GM12878 (cell line): ENCODE measurements around the gene NFE2L3. TPM values are rescaled to one million over a fixed set of nuclear protein-coding genes. Genes with fewer than 3 reads are reported as not detected.

Experiments
- BCL11A ChIP-seq: IDR thresholded peaks from 2 replicates; pipeline ENCODE4 v1.6.1; 2011; ENCODE audit warnings: low read depth, low read length
- BHLHE40 ChIP-seq, 2 experiments: fragments of 450-650 bp in 1 of 2; IDR thresholded peaks; 2 replicates each; pipeline ENCODE4 v1.6.1; 2011 to 2017; ENCODE audit warnings: low read depth in 2 of 2, borderline replicate concordance in 1 of 2, improper control_type of control experiment in 1 of 2, low read length in 1 of 2, mild to moderate bottlenecking in 1 of 2
- CBX3 ChIP-seq: fragments of 200-600 bp; sonication (generic); IDR thresholded peaks from 2 replicates; pipeline ENCODE4 v1.6.1; 2016; ENCODE audit warnings: low read depth, borderline replicate concordance
- CREB1 ChIP-seq: IDR thresholded peaks from 2 replicates; pipeline ENCODE4 v1.6.1; 2012; ENCODE audit warnings: low read depth, mild to moderate bottlenecking, inconsistent platforms
- CREM ChIP-seq: IDR thresholded peaks from 2 replicates; pipeline ENCODE4 v1.6.1; 2014; ENCODE audit warnings: antibody characterized with exemption, low read depth
- EED ChIP-seq: sonication (generic); IDR thresholded peaks from 2 replicates; pipeline ENCODE4 v1.6.1; 2016; ENCODE audit warnings: antibody characterized with exemption, low read depth
- FOS ChIP-seq: IDR thresholded peaks from 3 replicates; pipeline ENCODE4 v1.6.1; 2011; ENCODE audit warnings: borderline replicate concordance; ENCODE audit not compliant: insufficient read length; ENCODE audit errors: extremely low read depth
- GABPA ChIP-seq: IDR thresholded peaks from 2 replicates; pipeline ENCODE4 v1.6.1; 2014; ENCODE audit warnings: antibody characterized with exemption, low read depth, mild to moderate bottlenecking, inconsistent platforms
- HDAC6 ChIP-seq: fragments of 200-600 bp; sonication (generic); IDR thresholded peaks from one replicate; pipeline ENCODE4 v1.8.0; 2017; ENCODE audit warnings: antibody characterized with exemption; ENCODE audit not compliant: unreplicated experiment
- HDGF ChIP-seq: fragments of 450-650 bp; IDR thresholded peaks from 2 replicates; pipeline ENCODE4 v1.6.1; 2016; ENCODE audit warnings: antibody characterized with exemption
- HSF1 ChIP-seq: fragments of 150-350 bp; IDR thresholded peaks from 2 replicates; pipeline ENCODE4 v1.6.1; 2014; ENCODE audit warnings: mild to moderate bottlenecking, low read depth, low read length
- IRF4 ChIP-seq: IDR thresholded peaks from 2 replicates; pipeline ENCODE4 v1.6.1; 2011; ENCODE audit warnings: low read depth, low read length
- NFYA ChIP-seq: IDR thresholded peaks from 2 replicates; pipeline ENCODE4 v1.6.1; 2011; ENCODE audit warnings: low read depth, mild to moderate bottlenecking, low read length, improper control_type of control experiment, borderline replicate concordance
- NKRF ChIP-seq: fragments of 450-650 bp; conservative IDR thresholded peaks from 2 replicates; pipeline ENCODE4 v1.6.1; 2017; ENCODE audit warnings: mild to moderate bottlenecking, moderate library complexity
- RAD51 ChIP-seq: fragments of 450-650 bp; IDR thresholded peaks from 2 replicates; pipeline ENCODE4 v1.6.1; 2016; ENCODE audit warnings: moderate library complexity, mild to moderate bottlenecking, inconsistent platforms
- RBBP5 ChIP-seq: fragments of 200-600 bp; sonication (generic); conservative IDR thresholded peaks from 2 replicates; pipeline ENCODE4 v1.6.1; 2016
- SMC3 ChIP-seq: IDR thresholded peaks from 2 replicates; pipeline ENCODE4 v1.6.1; 2011; ENCODE audit warnings: low read length, improper control_type of control experiment, borderline replicate concordance
- SP1 ChIP-seq: IDR thresholded peaks from one replicate; pipeline ENCODE4 v1.6.1; 2011; ENCODE audit warnings: low read depth, low read length
- SRF ChIP-seq, 2 experiments: IDR thresholded peaks; 2 replicates each; pipeline ENCODE4 v1.6.1; 2011; ENCODE audit warnings: low read depth in 2 of 2, low read length in 2 of 2, mild to moderate bottlenecking in 1 of 2, moderate library complexity in 1 of 2
- polyA plus RNA-seq, 11 experiments: library from polyadenylated mRNA; depleted of rRNA in 4 of 11; unstranded in 6 of 11; stranded (reverse) in 5 of 11; fragments of >200 nt; fragmentation: Nextera tagmentation in 4 of 11; fragmentation: Illumina TruSeq in 1 of 11; extraction: Ambion mirVana in 4 of 11; extraction: Trizol in 1 of 11; gene quantifications; 1 replicate in 1 of 11; 2 replicates in 10 of 11; pipeline versions ENCODE4 v1.2.1 to v1.2.3, GENCODE V29; 2011 to 2016; ENCODE audit warnings: inconsistent platforms in 2 of 11, missing spikeins in 2 of 11, low read depth in 1 of 11
- total RNA-seq, 4 experiments: library from RNA; depleted of rRNA in 3 of 4; stranded (reverse); fragments of >200 nt in 3 of 4; fragmentation: Illumina TruSeq in 1 of 4; extraction: Trizol in 1 of 4; gene quantifications; 2 replicates each; pipeline versions ENCODE4 v1.2.1 to v1.2.3, GENCODE V29; 2013 to 2021
- TF ChIP-seq, protein P1 (sequence below): fragments of 450-650 bp; IDR thresholded peaks from 2 replicates; pipeline ENCODE4 v1.6.1; 2014; ENCODE audit warnings: mild to moderate bottlenecking
- TF ChIP-seq, protein P2 (sequence below): IDR thresholded peaks from 2 replicates; pipeline ENCODE4 v1.6.1; 2011; ENCODE audit warnings: mild to moderate bottlenecking, low read depth, low read length, moderate library complexity; ENCODE audit not compliant: insufficient replicate concordance
- TF ChIP-seq, protein P3 (sequence below): IDR thresholded peaks from 2 replicates; pipeline ENCODE4 v1.6.1; 2011; ENCODE audit warnings: low read depth, mild to moderate bottlenecking, low read length, moderate library complexity, borderline replicate concordance; ENCODE audit errors: extremely low read depth
- TF ChIP-seq, protein P4 (sequence below): IDR thresholded peaks from 2 replicates; pipeline ENCODE4 v1.6.1; 2012; ENCODE audit warnings: low read depth, low read length, improper control_type of control experiment

Gene NFE2L3
- total and polyA plus RNA-seq, 10 of the 15 experiments (the other 5 are each of a cell fraction or from before 2014, with no cell fraction given) = 4.4 to 34.9 (median 13.0) TPM

DNA sequence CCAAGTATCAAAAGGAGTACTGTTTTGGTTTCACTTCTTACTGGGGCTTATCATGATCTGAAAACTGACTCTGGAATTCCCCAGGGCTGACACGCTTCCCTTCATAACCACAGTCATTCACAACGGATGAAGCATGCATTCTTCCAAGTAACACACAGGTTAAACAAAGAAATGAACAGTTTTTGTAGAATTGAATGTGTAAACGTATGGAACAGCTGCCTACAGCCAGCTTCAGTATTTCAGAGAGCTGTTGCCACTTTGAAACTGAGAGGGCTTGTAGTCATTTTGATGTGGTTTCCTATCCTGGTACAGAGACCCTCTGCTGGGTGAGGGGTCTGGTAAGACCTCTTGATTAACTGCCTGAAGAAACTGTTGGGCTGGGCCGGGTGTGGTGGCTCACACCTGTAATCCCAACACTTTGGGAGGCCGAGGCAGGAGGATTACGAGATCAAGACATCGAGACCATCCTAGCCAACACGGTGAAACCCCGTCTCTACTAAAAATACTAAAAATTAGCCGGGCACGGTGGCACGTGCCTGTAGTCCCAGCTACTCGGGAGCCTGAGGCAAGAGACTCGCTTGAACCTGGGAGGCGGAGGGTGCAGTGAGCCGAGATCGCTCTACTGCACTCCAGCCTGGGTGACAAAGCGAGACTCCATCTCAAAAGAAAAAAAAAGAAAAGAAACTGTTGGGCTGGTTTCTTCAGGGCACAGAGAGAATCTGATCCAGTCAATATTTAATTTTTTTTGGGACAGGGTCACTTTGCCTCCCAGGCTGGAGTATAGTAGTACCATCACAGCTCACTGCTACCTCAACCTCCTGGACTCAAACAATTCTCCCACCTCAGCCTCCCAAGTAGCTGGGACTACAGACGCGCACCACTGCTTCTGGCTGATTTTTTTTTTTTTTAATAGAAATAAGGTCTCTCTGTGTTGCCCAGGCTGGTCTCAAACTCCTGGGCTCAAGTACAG, 4.7 kb downstream of the NFE2L3 start (continued):
- TF ChIP-seq, protein P1, sequence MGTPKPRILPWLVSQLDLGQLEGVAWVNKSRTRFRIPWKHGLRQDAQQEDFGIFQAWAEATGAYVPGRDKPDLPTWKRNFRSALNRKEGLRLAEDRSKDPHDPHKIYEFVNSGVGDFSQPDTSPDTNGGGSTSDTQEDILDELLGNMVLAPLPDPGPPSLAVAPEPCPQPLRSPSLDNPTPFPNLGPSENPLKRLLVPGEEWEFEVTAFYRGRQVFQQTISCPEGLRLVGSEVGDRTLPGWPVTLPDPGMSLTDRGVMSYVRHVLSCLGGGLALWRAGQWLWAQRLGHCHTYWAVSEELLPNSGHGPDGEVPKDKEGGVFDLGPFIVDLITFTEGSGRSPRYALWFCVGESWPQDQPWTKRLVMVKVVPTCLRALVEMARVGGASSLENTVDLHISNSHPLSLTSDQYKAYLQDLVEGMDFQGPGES = no peak
- TF ChIP-seq IRF4 (no peak), SP1 (peak; percentile 41), GABPA (no peak), NFYA (no peak), CREM (peak; percentile 58; the same call in 1 of the 2 replicates), SRF (IDR thresholded peaks at IDR 0.05; ENCODE audit: low read depth in 2 of 2, low read length in 2 of 2) (no peak), HDAC6 (no peak), FOS (no peak), SMC3 (no peak), CBX3 (no peak), NKRF (peak; percentile 39), BHLHE40 (IDR thresholded peaks at IDR 0.05; ENCODE audit: borderline replicate concordance in 1 of 2, low read depth in 2 of 2, low read length in 1 of 2) (peak; percentile 62 to 94), HDGF (0 out of 2 replicates have a peak, but pooled peaks have one; percentile 40), RBBP5 (no peak), EED (peak; percentile 78), CREB1 (0 out of 2 replicates have a peak, but pooled peaks have one; percentile 40), HSF1 (no peak), BCL11A (peak; percentile 20; the same call in 1 of the 2 replicates), RAD51 (no peak)
- TF ChIP-seq, protein P2, sequence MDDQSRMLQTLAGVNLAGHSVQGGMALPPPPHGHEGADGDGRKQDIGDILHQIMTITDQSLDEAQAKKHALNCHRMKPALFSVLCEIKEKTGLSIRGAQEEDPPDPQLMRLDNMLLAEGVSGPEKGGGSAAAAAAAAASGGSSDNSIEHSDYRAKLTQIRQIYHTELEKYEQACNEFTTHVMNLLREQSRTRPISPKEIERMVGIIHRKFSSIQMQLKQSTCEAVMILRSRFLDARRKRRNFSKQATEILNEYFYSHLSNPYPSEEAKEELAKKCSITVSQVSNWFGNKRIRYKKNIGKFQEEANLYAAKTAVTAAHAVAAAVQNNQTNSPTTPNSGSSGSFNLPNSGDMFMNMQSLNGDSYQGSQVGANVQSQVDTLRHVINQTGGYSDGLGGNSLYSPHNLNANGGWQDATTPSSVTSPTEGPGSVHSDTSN = no peak
- TF ChIP-seq, protein P3, sequence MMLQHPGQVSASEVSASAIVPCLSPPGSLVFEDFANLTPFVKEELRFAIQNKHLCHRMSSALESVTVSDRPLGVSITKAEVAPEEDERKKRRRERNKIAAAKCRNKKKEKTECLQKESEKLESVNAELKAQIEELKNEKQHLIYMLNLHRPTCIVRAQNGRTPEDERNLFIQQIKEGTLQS = no peak
- TF ChIP-seq, protein P4, sequence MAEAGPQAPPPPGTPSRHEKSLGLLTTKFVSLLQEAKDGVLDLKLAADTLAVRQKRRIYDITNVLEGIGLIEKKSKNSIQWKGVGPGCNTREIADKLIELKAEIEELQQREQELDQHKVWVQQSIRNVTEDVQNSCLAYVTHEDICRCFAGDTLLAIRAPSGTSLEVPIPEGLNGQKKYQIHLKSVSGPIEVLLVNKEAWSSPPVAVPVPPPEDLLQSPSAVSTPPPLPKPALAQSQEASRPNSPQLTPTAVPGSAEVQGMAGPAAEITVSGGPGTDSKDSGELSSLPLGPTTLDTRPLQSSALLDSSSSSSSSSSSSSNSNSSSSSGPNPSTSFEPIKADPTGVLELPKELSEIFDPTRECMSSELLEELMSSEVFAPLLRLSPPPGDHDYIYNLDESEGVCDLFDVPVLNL = no peak
